BLaER1 treated with 17β-estradiol and CSF1 and Interleukin-3, amounts not matched to agents 10 nM and 100 nM (cell line): ENCODE results near the gene ARSI.

Experiments
- H3K27ac ChIP-seq, 11 experiments: shearing (Covaris generic); formaldehyde crosslinking; 2 replicates each; pipeline ENCODE4 v1.8.1; 2022
- H3K27me3 ChIP-seq, 11 experiments: shearing (Covaris generic); formaldehyde crosslinking; 2 replicates each; pipeline ENCODE4 v1.8.1; 2022
- H3K36me3 ChIP-seq, 11 experiments: shearing (Covaris generic); formaldehyde crosslinking; 2 replicates each; pipeline ENCODE4 v1.8.1; 2022
- H3K4me1 ChIP-seq, 10 experiments: shearing (Covaris generic); formaldehyde crosslinking; 2 replicates each; pipeline ENCODE4 v1.8.1; 2022
- H3K4me2 ChIP-seq, 11 experiments: shearing (Covaris generic); formaldehyde crosslinking; 2 replicates each; pipeline ENCODE4 v1.8.1; 2022
- H3K4me3 ChIP-seq, 10 experiments: shearing (Covaris generic); formaldehyde crosslinking; 2 replicates each; pipeline ENCODE4 v1.8.1; 2022
- H3K9ac ChIP-seq, 11 experiments: shearing (Covaris generic); formaldehyde crosslinking; 2 replicates each; pipeline ENCODE4 v1.8.1; 2022
- H3K9me3 ChIP-seq, 11 experiments: shearing (Covaris generic); formaldehyde crosslinking; replicated peaks in 1 of 11; 2 replicates each; pipeline ENCODE4 v1.8.1; 2022
- H4K20me1 ChIP-seq, 11 experiments: shearing (Covaris generic); formaldehyde crosslinking; 2 replicates each; pipeline ENCODE4 v1.8.1; 2022
- Cebpa-rat ChIP-seq, 11 experiments: shearing (Covaris generic); IDR thresholded peaks; 2 replicates each; pipeline ENCODE4 v1.8.1; 2022

Gene ARSI

GRCh38 chr5:150342583-150342982, 39.9 kb upstream of the ARSI start:
- no peaks in the 10 kb centered on the region for H4K20me1 ChIP-seq
- no peak overlapping the region for H3K4me3 ChIP-seq
- peak overlapping the region in 1 of 11 experiments; percentile 16; a peak in 1 of 22 replicates for H3K27ac ChIP-seq
- no peaks in the 10 kb centered on the region for H3K36me3 ChIP-seq
- H3K4me2 ChIP-seq: peak overlapping the region; percentile 44 to 74 (median 56)
- no peaks in the 10 kb centered on the region for H3K27me3 ChIP-seq
- no peak overlapping the region for H3K9ac ChIP-seq
- no peak for TF ChIP-seq Cebpa-rat (IDR thresholded peaks at IDR 0.05)
- peaks cover 52 to 78% (median 67%) of the 10 kb centered on the region in 10 experiments for H3K4me1 ChIP-seq
- H3K9me3 ChIP-seq: no peaks in the 10 kb centered on the region

- Histone ChIP-seq H3K9me3 (no peaks in the 10 kb centered on the region), H3K4me1 (peaks cover 50 to 72% (median 61%) of the 10 kb centered on the region in 10 experiments), H3K4me2 (peak overlapping the region; percentile 44 to 74 (median 56)), H3K27ac (no peak overlapping the region), H3K36me3 (no peaks in the 10 kb centered on the region), H4K20me1 (no peaks in the 10 kb centered on the region), H3K27me3 (no peaks in the 10 kb centered on the region), H3K4me3 (no peak overlapping the region), H3K9ac (no peak overlapping the region)
- TF ChIP-seq Cebpa-rat (IDR thresholded peaks at IDR 0.05): no peak
Observed at GRCh38 chr5:150341989-150342388, 39.3 kb upstream of the ARSI start.

- Histone ChIP-seq H3K27me3 (no peaks in the 10 kb centered on the region), H3K27ac (peak overlapping the region in 9 of 11 experiments; percentile 32 to 88 (median 66); a peak in 16 of 22 replicates), H3K36me3 (no peaks in the 10 kb centered on the region), H3K4me2 (peak overlapping the region; percentile 41 to 85 (median 71); a peak in 19 of 22 replicates), H3K4me1 (peaks cover 43 to 65% (median 55%) of the 10 kb centered on the region in 10 experiments), H4K20me1 (no peaks in the 10 kb centered on the region), H3K4me3 (no peak overlapping the region), H3K9me3 (no peaks in the 10 kb centered on the region), H3K9ac (peak overlapping the region in 4 of 11 experiments; percentile 6 to 49 (median 40); a peak in 5 of 22 replicates)
- no peak for TF ChIP-seq Cebpa-rat (IDR thresholded peaks at IDR 0.05)
Observed at GRCh38 chr5:150341331-150341730, 38.6 kb upstream of the ARSI start.

- Histone ChIP-seq H4K20me1 (no peaks in the 10 kb centered on the region), H3K36me3 (no peaks in the 10 kb centered on the region), H3K4me3 (no peak overlapping the region), H3K4me2 (peak overlapping the region; percentile 41 to 85 (median 75); a peak in 20 of 22 replicates), H3K4me1 (peaks cover 41 to 60% (median 50%) of the 10 kb centered on the region in 10 experiments), H3K27me3 (no peaks in the 10 kb centered on the region), H3K27ac (peak overlapping the region in 9 of 11 experiments; percentile 32 to 88 (median 80); a peak in 17 of 22 replicates), H3K9me3 (no peaks in the 10 kb centered on the region), H3K9ac (peak overlapping the region in 5 of 11 experiments; percentile 6 to 71 (median 40); a peak in 5 of 22 replicates)
- TF ChIP-seq Cebpa-rat (IDR thresholded peaks at IDR 0.05): peak in 10 of 11 experiments; percentile 20 to 91 (median 68); a peak in 15 of 22 replicates
Observed at GRCh38 chr5:150340614-150341255, 38.0 kb upstream of the ARSI start.

- Histone ChIP-seq H3K9ac (peak overlapping the region in 7 of 11 experiments; percentile 48 to 75 (median 65); a peak in 14 of 22 replicates), H3K36me3 (no peaks in the 10 kb centered on the region), H4K20me1 (no peaks in the 10 kb centered on the region), H3K4me3 (no peak overlapping the region), H3K27ac (peak overlapping the region in 9 of 11 experiments; percentile 40 to 88 (median 80); a peak in 17 of 22 replicates), H3K4me1 (peaks cover 41 to 60% (median 49%) of the 10 kb centered on the region in 10 experiments), H3K4me2 (peak overlapping the region; percentile 41 to 85 (median 75); a peak in 21 of 22 replicates), H3K9me3 (no peaks in the 10 kb centered on the region), H3K27me3 (no peaks in the 10 kb centered on the region)
- no peak for TF ChIP-seq Cebpa-rat (IDR thresholded peaks at IDR 0.05)
Observed at GRCh38 chr5:150339841-150340240, 37.1 kb upstream of the ARSI start.

- H4K20me1 ChIP-seq: no peaks in the 10 kb centered on the region
- no peaks in the 10 kb centered on the region for H3K27me3 ChIP-seq
- peak overlapping the region; percentile 41 to 85 (median 75) for H3K4me2 ChIP-seq
- H3K9ac ChIP-seq: peak overlapping the region in 9 of 11 experiments; percentile 23 to 75 (median 57); a peak in 17 of 22 replicates
- peak in 3 of 11 experiments; percentile 44 to 62 (median 59); a peak in 4 of 22 replicates for TF ChIP-seq Cebpa-rat (IDR thresholded peaks at IDR 0.05)
- H3K36me3 ChIP-seq: no peaks in the 10 kb centered on the region
- peaks cover 41 to 57% (median 49%) of the 10 kb centered on the region in 10 experiments for H3K4me1 ChIP-seq
- no peaks in the 10 kb centered on the region for H3K9me3 ChIP-seq
- H3K27ac ChIP-seq: peak overlapping the region in 9 of 11 experiments; percentile 40 to 88 (median 80); a peak in 18 of 22 replicates
- H3K4me3 ChIP-seq: no peak overlapping the region
Observed at GRCh38 chr5:150339165-150339564, 36.5 kb upstream of the ARSI start.

- no peak overlapping the region for H3K4me3 ChIP-seq
- H3K27ac ChIP-seq: peak overlapping the region in 9 of 11 experiments; percentile 40 to 88 (median 80); a peak in 17 of 22 replicates
Observed at GRCh38 chr5:150338546-150338945, 35.8 kb upstream of the ARSI start.

DNA sequence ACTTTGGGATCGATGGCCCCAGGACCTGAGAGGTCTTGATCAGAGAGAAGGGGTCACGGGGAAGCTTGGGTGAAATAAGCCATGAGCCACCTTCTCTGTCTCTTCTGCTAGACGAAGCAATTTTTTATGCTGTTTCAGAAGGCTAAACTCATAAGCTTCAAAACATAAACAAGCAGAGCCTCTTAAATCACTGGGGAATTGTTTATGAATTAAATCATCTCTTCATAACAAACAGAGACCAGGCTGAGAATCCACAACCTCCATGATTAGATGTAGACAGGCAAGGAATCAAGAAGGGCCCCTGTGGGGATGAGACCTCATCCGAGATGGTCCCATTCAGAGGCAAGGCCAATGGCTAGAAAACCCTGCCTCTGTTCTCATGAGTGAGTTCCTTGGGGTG, 33.1 kb upstream of the ARSI start:
- Histone ChIP-seq H3K9me3 (no peaks in the 10 kb centered on the region), H3K27ac (no peak overlapping the region)

More at GRCh38 chr5:150338546-150338945, 35.8 kb upstream of the ARSI start:
- no peaks in the 10 kb centered on the region for H3K36me3 ChIP-seq
- no peaks in the 10 kb centered on the region for H3K27me3 ChIP-seq
- peak overlapping the region; percentile 41 to 85 (median 75); a peak in 21 of 22 replicates for H3K4me2 ChIP-seq
- TF ChIP-seq Cebpa-rat (IDR thresholded peaks at IDR 0.05): no peak
- H3K4me1 ChIP-seq: peaks cover 41 to 53% (median 49%) of the 10 kb centered on the region in 10 experiments
- no peaks in the 10 kb centered on the region for H4K20me1 ChIP-seq
- H3K9ac ChIP-seq: peak overlapping the region in 8 of 11 experiments; percentile 23 to 75 (median 61); a peak in 12 of 22 replicates
- H3K9me3 ChIP-seq: no peaks in the 10 kb centered on the region

DNA sequence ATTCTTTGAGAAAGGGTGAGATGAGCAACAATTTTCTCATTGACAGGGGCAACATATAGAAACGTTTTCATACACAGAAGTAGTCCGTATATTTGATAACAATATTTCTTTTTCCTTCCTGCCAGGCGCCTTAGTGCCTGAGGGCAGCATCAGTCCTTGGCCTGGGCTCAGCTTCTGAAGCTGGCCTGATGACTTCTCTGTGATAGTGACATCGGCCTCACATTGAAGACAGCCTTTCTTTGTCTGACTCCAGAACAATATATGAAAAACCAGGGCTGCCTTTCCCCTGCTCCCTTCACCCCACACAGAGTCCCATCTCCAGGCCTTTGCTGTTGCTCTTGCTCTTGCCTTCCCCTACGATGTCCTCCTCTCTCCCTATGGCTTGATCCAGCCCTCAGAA, 30.7 kb upstream of the ARSI start:
- TF ChIP-seq Cebpa-rat (IDR thresholded peaks at IDR 0.05): no peak
- no peak overlapping the region for H3K27ac ChIP-seq
- H3K4me2 ChIP-seq: no peak overlapping the region
- no peaks in the 10 kb centered on the region for H3K36me3 ChIP-seq
- H4K20me1 ChIP-seq: no peaks in the 10 kb centered on the region
- no peak overlapping the region for H3K9ac ChIP-seq
- peaks cover 6 to 26% (median 18%) of the 10 kb centered on the region in 10 experiments for H3K4me1 ChIP-seq
- no peaks in the 10 kb centered on the region for H3K9me3 ChIP-seq
- H3K4me3 ChIP-seq: no peak overlapping the region
- H3K27me3 ChIP-seq: no peaks in the 10 kb centered on the region

More for the DNA sequence above, 33.1 kb upstream of the ARSI start:
- Histone ChIP-seq H3K4me3 (no peak overlapping the region), H3K27me3 (no peaks in the 10 kb centered on the region), H3K9ac (no peak overlapping the region), H3K4me1 (peaks cover 24 to 34% (median 26%) of the 10 kb centered on the region in 10 experiments), H4K20me1 (no peaks in the 10 kb centered on the region), H3K36me3 (no peaks in the 10 kb centered on the region), H3K4me2 (no peak overlapping the region)
- TF ChIP-seq Cebpa-rat (IDR thresholded peaks at IDR 0.05): no peak
